Activated T-cell treated with anti-CD3 and anti-CD28 coated beads for 48 hours (primary cell): Measurements from ENCODE around the gene EIF5.
"Not testable (repeated sequence)": the region's sequence is repeated elsewhere in the genome, so short reads cannot be mapped to it uniquely, and the experiment has no call there.

ENCODE experiments used
- DNase-seq: peaks from one replicate; pipeline ENCODE4 v3.0.0-alpha.2; 2020; ENCODE audit warnings: low read depth

EIF5 gene

GRCh38 chr14:103336191-103336590, 2.2 kb downstream of the EIF5 start:
- DNase-seq: no peak

GRCh38 chr14:103337794-103338193, 3.8 kb downstream of the EIF5 start:
- no peak for DNase-seq

GRCh38 chr14:103339561-103339960, 5.5 kb downstream of the EIF5 start:
- no peak for DNase-seq

GRCh38 chr14:103340480-103341212, 6.6 kb downstream of the EIF5 start:
- DNase-seq: no peak

GRCh38 chr14:103341250-103342129, 7.5 kb downstream of the EIF5 start:
- no peak for DNase-seq

GRCh38 chr14:103343164-103343879, 9.3 kb downstream of the EIF5 start:
- DNase-seq: no peak

GRCh38 chr14:103343905-103344797, 10.1 kb downstream of the EIF5 start:
- DNase-seq: no peak

GRCh38 chr14:103346286-103346685, 12.2 kb downstream of the EIF5 start:
- DNase-seq: no peak

GRCh38 chr14:103347091-103347815, 13.2 kb downstream of the EIF5 start:
- DNase-seq: no peak

GRCh38 chr14:103348154-103348553, 14.1 kb downstream of the EIF5 start:
- no peak for DNase-seq

GRCh38 chr14:103349982-103350381, 15.9 kb downstream of the EIF5 start:
- DNase-seq: no peak

GRCh38 chr14:103353362-103353761, 19.3 kb downstream of the EIF5 start:
- DNase-seq: no peak

GRCh38 chr14:103354141-103354540, 20.1 kb downstream of the EIF5 start:
- no peak for DNase-seq

- DNase-seq: no peak
These were observed 22.1 kb downstream of the EIF5 start for GRCh38 chr14:103356024-103356682.

- DNase-seq: not testable (repeated sequence)
These were observed 23.5 kb downstream of the EIF5 start for GRCh38 chr14:103357552-103357951.

- no peak for DNase-seq
These were observed 26.5 kb downstream of the EIF5 start for GRCh38 chr14:103360548-103360947.

- DNase-seq: no peak
These were observed 27.8 kb downstream of the EIF5 start for GRCh38 chr14:103361867-103362266.

- DNase-seq: no peak
These were observed 28.7 kb downstream of the EIF5 start for GRCh38 chr14:103362780-103363179.

GRCh38 chr14:103366741-103367140, 32.7 kb downstream of the EIF5 start:
- no peak for DNase-seq

GRCh38 chr14:103367995-103368394, 34.0 kb downstream of the EIF5 start:
- DNase-seq: no peak
